CD4-positive, alpha-beta T cell treated with Interleukin-12 subunit alpha and Interleukin-12 subunit beta, for 1 hour (primary cell): ENCODE data around the gene ZNF723.
"Not testable (repeated sequence)": the region's sequence is repeated elsewhere in the genome, so short reads cannot be mapped to it uniquely, and the experiment has no call there.

Source experiments
- DNase-seq: peaks from one replicate; pipeline ENCODE4 v3.0.0-alpha.2; 2020

Gene ZNF723

DNA sequence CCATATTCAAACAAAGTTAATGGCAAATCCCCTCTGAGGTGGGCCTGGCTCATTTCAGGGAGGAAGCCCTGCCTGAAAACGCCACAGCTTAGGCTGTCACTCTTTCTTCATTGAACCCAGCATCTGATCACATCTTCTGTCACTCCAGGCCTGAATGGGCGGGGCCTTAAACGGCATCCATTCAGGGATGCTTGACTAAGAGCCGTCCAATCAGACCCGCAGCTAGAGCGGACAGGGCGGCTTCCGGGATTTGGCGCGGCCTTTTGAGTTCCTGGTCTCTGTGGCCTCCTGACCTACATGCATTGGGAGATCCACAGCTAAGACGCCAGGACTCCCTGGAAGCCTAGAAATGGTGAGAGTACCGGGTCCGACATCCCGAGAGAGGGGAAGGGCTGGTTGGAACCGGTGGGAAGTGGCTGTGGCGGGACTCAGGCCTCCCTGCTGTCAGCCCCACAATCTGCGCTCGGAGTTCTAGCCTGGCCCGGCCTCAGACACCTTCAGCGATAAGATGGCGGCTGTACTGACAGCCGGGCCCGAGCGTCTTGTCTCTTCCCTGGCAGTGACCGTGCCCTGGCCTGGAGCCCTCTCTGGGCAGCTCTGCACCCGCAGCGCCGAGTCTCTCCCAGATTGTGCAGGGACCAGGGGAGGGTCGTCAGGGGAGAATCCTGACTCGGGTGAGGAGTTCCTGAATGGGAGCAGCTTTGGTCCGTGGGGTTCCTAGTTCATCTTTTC, at the start of gene ZNF723:
TSS of gene ZNF723 (plus strand) at position 261 of the 732 bp plus-strand sequence. CDS start at position 350, 89 bp downstream.
- DNase-seq, result no peak

DNA sequence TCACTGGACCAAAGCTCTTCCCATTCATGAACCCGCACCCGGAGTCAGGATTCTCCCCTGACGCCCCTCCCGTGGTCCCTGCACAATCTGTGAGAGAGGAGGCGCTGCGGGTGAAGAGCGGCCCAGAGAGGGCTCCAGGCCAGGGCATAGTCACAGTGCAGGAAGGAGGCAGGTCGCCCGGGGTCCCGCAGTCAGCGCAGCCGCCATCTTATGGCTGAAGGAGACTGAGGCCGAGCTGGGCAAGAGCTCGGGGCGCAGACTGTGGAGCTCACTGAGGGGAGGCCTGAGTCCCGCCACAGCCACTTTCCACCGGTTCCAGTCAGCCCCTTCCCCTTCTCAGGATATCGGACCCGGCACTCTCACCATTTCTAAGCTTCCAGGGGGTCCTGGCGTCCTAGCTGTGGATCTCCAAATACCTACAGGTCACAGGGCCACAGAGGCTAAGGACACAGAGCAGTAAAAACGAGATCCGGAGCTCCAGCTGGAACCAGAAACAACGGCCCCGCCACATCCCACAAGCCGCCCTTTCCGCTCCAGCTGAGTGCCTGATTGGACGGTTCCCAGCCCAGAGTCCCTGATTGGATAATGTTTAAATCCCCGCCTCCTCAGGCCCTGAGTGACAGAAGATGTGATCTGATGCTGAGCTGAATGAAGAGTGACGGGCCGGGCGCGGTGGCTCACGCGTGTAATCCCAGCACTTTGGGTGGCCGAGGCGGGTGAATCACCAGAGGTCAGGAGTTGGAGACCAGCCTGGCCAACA, 48.3 kb upstream of the ZNF723 start, which contains the start of gene ZNF99:
TSS of gene ZNF99 (minus strand) at position 501 of the 760 bp plus-strand sequence. CDS start at position 366, 135 bp downstream.
- peak; percentile 20 for DNase-seq

DNA sequence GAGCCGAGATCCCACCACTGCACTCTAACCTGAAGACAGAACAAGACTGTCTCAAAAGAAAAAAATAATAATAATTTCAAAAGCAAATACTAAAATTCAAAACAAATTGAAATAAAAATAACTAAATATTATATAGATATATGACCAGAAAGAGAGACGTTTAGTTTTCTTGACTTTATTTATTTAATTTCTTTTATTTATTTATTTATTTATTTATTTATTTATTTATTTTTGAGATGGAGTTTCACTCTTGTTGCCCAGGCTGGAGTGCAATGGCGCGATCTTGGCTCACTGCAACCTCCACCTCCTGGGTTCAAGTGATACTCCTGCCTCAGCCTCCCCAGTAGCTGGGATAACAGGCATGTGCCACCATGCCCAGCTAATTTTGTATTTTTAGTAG, 39.2 kb upstream of the ZNF723 start:
- not testable (repeated sequence) for DNase-seq

DNA sequence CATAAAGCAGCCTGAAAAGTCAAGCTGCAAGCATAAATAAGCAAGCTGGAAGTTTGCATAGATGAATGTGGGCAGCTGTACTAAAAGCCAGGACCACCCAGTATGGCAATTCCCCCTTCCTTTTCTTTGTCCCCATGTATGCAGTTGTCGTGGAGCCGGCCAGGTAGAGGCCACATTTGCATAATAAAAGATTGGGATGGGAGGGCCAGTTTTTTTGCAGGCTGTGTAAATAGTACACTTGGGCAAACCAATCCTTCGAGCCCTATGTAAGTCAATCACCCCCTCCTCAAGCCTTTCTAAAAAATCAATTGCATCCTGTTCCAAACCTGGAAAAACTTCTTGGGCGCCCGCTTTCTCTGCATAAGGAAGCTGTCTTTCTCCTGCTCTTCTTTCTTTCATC, 35.1 kb upstream of the ZNF723 start:
- DNase-seq, result no peak

DNA sequence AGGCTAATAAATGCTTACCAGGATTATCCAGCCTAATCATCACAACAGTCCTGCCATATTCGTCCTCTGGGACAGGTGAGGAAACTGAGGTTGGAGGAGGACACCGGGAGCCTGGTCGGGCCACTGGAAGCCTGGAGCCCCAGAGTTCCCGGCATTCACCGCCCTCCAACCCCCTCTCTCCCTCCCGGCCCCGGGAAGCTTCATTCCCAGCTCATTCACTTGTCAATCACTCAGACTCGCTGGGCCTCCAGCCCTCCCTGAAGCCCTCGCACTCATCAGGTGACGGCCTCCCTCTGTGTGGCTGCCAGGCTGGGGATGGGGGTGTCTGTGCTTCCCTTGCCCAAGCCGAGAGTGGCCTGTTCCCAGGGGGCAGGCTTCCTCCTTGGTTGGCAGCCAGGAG, 25.7 kb upstream of the ZNF723 start:
- no peak for DNase-seq

DNA sequence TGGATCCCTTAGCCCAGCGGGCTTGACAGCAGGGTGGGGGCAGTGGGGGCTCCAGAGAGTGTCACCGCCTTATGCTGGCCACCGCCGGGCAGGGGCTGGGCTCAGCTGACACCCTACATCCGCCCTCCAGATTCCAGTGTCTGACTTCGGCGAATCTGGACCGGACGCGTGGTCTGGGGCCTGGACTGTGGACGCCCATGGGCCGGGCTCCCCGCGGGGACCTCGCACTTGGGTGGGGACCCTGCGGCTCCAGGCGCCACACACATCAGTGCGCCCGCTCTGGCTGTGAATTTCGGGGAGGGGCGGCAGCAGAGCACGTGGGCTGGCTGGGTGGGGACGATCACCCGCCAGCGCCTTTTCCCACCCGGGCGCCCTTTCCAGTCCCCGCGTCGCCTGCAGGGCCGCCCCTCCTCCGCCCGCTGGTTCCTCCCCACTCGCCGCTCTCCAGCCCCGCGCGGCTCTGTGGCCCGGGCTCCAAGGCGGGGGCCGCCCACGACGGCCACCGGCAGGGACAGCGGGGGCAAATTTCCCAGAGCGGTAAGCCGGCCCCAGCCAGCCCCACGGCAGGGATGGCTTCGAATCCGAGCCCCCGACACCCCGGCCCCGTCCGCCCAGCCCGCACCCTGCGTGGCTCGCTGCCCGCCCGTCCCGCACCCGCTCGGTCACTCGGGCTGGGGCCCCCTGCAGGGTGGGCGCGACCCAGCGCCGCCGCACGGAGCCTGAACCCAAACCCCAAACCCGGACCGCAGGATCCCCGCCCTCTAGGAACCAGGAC, 24.8 kb upstream of the ZNF723 start:
- no peak for DNase-seq

DNA sequence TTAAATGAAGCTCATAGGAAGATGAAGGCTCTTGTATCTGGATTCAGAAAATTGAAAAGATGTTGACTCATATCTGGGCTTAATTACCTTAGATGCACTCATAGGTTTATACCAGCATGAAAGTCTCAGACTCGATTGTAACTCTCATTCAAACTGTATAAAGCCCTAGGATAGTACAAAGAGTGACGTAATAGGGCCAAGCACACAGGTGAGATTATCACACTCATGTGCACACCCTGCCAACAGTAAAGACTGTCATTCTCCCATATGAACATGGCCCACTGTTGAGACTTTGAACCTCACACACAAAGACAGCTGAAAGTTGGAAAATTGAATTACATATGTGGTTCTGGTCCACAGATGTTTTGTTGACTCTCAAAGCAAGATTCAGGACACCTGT, 18.0 kb upstream of the ZNF723 start:
- DNase-seq, result no peak

DNA sequence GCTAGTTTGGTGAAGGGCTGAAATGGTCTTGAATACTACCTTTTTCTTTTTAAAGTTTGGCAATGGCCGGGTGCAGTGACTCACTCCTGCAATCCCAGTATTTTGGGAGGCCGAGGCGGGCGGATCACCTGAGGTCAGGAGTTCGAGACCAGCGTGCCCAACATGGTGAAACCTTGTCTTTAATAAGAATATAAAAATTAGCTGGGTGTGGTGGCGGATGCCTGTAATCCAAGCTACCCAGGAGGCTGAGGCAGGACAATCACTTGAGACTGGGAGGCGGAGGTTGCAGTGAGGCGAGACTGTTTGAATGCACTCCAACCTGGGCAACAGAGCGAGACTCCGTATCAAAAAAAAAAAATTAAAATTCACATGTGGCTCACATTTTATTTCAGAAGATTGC, 880 bp upstream of the ZNF723 start:
- no peak for DNase-seq

DNA sequence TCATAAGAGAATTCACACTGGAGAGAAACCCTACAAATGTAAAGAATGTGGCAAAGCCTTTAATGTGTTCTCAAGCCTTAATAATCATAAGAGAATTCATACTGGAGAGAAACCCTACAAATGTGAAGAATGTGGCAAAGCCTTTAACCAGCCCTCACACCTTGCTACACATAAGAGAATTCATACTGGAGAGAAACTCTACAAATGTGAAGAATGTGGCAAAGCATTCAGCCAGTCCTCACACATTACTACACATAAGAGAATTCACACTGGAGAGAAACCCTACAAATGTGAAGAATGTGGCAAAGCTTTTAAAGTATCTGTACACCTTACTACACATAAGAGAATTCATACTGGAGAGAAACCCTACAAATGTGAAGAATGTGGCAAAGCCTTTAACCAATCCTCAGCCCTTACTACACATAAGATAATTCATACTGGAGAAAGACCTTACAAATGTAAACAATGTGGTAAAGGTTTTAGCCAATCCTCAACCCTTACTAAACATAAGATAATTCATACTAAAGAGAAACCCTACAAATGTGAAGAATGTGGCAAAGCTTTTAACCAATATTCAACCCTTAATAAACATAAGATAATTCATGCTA, 25.7 kb downstream of the ZNF723 start:
- not testable (repeated sequence) for DNase-seq

DNA sequence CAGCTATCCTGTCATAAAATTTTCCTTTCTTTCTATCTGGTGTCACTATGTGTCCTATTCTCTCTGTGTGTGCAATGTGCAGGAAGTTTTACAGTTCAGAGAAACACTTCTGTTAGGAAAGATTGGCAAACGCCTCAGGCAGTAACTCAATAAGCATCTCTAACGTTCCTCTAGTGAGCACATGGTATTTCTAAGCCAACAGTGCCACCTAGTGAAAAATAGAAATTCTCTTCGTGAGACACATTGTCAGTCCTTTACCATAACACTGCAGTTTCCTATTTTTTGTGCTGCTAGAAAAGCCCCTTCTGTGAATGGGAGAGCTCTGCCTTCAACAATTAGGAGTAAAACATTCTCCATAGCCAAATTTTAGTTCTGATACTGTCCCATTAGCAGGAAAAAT, 50.7 kb downstream of the ZNF723 start:
- DNase-seq, result peak; percentile 5

DNA sequence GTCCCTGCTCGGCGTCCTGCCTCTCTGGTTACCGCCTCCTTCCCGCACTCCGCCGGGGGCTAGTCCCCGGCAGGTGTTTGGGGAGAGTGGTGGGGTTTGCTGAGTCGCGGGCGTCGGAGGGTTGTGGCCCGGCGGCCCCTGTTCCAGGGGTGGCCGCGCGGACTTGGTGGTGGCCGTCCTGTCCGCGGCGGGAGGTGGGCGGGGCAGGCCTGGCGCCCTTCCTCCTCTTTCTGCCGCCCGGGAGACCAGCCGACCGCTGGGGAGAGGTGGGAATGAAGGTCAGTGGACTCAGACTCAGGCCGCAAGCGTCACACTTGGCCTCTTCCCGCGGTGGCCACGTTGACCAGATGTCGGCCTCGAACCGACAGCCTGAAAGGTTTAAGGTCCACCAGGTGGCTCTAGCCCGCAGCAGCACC, 61.8 kb downstream of the ZNF723 start:
- no peak for DNase-seq

DNA sequence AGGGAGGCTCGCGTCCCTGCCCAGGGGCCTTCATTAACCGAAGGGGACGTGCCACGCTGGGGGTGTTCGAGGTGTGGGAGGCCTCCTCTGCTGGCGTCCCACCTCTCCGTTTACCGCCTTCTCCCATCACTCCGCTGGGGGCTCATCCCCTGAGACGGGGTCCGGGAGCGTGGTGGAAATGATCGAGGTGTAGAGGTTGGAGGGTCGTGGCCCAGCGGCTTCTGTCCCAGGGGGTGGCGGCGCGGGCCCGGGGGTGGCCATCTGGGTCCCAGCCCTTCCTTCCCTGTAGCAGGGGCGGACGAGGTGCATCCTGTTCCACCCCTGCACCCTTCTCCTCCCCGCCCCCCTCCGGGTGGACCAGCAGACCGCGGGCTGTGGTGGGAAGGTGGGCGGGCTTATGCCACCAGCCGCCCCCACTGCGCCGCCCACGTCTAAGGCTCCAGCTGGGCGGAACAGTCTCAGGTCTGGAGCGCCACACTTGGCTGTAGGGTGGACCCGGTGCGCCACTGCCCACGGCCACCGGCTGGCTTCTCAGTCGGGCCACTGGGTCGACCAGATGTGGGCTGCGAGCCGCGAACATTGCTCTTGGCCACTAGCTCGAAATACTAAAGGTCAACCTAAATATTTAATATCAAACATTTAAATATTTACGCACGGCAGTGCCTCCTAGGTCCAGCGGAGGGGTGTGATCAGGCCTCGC, 69.5 kb downstream of the ZNF723 start:
- DNase-seq, result no peak
